ENCODE measurements around the gene NAA35. TPM values are rescaled to one million over a fixed set of nuclear protein-coding genes. Genes with fewer than 3 reads are reported as not detected.
"Not testable (repeated sequence)": the region's sequence is repeated elsewhere in the genome, so short reads cannot be mapped to it uniquely, and the experiment has no call there.

The NAA35 gene
- total RNA-seq (2014; rRNA removed; shearing (Covaris generic)) = 11.6 and 13.6 TPM in 2 replicates

DNA sequence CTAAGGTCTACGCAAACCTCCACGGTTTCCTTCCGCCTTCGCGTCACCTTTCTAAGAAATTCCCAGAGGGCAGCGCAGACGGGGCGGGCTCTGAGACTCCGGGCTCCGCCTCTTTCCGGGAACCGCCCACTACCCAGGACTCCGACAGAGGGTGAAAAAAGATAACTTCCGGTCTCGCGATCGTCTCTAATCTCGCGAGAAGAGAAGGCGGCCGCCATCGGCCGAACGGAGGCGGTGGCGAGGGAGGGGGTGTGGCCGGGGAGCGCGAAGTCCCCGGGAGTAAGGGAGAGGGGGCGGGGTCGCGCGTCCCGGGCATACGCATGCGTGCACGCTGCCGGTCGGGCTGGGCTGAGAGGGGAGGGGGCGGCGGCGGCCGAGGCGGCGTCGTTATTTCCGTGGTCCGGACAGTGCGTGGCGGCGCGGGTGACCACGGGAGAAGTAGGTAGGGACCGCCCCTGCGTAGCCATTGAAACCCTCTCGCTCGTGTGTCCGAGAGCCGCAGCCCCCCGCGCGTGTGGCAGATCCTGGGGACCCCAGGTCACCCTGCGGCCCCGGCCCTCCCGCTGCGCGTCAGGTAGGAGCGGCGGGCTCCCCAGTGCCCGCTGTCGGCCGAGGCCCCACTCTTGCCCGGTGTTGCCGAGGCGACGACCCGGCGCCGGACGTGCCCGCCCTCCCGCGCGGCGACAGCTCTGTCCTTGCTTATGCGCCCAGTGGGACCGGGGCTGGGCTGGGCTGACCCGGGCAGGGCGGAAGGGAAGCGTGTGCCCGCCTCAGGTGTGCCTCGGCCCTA is at the start of gene NAA35:
Gene NAA35, plus strand, starts transcription at position 315 of the 790 bp plus-strand sequence. CDS start 1,014 bp downstream, outside the sequence.
- peak; percentile 95 for DNase-seq (ENCODE audit: low read depth)

DNA sequence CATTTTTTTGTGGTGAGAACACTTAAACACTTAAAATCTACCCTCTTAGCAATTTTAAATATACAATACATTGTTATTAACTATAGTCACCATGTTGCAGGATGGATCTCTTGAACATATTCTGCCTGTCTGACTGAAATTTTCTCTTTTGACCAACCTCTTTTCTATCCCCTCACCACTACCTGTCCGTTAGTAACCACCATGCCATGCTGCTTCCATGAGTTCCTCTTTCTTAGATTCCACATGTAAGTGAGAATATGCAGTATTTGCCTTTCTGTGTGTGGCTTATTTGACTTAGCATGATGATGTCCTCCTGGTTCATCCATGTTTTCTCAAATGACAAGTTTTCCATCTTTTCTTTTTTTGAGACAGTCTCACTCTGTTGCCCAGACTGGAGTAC is 48.5 kb upstream of the NAA35 start:
- no peak for DNase-seq (ENCODE audit: low read depth)

DNA sequence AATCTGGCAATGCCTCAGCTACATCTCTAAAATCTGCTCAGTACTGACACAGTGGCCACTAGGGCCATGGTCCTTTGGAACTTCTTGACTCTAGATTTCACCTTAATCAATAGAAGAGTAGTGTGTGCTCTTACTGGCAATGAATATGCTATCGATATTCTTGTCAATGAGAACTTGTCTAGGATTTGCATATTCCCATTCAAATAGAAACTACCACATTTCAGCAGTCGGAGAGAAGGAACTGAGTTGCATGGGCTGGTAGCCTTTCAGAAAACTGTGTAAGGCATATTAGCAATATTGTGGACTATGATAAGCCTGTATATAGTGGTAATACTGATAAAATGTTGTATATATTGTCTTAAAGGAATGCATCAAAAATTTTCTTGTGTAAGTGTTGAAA is 45.3 kb upstream of the NAA35 start:
- no peak for DNase-seq (ENCODE audit: low read depth)

DNA sequence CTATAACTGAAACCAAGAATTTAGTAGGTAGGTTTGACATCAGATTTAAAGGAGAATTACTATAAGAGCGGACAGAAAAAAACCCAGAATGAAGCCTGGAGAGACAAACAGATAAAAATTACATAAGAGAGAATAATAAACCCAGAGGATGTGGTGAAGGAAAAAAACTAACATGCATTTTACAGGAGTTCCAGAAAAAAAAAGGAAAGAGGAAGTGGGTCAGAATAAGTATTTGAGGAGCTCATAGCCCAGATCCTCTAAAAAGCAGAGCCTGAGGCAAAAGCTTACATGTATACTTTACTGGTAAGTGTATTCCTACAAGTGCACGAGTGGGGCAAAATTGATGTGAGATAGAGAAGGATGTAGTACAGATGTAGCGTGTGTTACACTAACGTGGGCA is 43.1 kb upstream of the NAA35 start:
- no peak for DNase-seq (ENCODE audit: low read depth)

DNA sequence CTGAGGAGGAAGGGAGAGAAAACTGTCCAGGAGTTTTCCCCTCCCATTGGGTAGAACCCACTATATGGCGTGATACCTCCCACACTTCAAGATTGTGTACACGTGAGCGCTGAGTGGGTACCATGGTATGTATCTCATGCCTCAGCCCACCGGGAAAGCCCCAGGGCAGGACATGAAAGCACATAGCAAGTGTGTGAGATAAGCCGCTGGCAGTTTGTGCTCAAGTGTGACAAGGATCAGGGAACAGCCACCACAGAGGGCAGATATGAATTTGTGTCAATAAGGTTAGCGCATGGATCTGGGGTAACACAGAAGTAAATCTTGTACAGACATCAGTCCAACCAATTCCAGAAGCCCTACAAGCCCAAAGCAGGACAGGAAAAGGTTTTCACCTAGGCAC is 42.6 kb upstream of the NAA35 start:
- DNase-seq (ENCODE audit: low read depth) = no peak

DNA sequence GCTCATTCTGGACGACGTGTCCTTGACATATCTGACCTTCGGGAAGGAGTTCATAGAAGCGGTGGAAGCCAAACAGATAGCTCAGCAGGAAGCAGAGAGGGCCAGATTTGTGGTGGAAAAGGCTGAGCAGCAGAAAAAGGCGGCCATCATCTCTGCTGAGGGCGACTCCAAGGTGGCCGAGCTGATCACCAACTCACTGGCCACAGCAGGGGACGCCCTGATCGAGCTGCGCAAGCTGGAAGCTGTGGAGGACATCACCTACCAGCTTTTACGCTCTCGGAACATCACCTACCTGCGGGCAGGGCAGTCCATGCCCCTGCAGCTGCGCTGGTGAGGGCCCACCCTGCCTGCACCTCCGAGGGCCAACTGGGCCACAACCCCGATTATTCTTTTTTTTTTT is 41.6 kb upstream of the NAA35 start:
- DNase-seq (ENCODE audit: low read depth) = no peak

DNA sequence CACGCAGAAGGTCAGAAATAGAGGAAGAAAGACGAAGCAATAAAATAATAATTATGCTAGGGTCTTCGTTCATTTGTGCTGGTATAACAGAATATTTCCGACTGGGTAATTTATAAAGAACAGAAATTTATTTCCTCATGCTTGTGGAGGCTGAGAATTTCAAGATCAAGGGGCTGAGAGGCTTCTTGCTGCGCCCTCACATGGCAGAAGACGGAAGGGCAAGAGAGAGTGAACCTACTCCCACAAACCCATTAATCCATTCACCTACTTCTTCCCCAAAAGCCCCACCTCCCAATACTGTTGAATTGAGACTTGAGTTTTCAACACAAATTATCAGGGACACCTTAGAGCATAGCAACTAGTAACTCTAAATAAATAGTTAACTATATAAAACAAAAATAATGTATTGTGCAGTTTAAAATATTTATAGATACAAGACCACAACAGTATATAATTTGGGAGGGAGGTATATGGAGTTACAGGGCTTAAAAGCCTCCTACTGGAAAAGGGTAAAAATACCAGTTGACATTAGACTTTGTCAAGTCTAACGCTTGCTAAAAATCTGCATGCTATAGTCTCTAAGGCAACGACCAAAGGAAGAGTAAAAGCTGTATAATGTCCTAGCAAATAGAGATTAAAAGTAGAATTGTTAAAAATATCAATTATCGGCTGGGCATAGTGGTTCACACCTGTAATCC is 40.3 kb upstream of the NAA35 start:
- DNase-seq (ENCODE audit: low read depth) = no peak

DNA sequence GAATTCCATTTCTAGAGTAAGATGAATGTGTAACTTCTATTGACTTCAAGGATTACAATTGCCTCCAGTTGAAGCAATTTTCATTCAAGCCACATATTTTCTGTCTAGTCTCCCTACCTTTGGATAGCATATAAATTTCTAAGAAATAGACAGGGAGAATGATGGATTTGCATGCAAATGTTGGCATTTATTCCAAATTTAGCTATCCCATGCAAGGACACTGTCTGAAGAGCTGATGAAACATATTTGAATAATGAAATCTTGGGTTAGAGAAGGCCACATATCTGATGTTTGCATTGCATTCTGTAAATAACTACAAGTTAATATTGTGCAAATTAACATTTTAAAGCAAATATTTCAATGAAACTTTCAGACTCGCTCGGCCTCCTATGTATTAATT is 36.0 kb upstream of the NAA35 start:
- no peak for DNase-seq (ENCODE audit: low read depth)

DNA sequence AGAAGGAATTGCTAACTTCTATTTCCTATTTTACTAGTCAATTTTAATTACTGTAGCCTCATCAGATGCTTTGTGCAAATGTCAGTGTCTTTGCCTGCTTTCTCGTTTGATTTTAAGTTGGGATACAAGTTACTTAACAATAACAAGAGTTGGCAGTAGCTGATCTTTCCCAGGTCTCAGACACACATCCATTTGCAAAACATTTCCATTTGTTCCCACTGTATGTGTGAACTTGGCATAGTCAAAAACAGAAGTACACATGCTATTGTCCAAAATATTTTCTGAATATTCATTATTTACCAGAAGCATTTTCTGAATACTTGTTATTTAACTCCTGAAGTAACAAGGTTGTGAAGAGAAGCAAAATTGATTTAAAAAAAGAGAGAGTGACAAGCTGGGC is 35.0 kb upstream of the NAA35 start:
- DNase-seq (ENCODE audit: low read depth) = no peak

DNA sequence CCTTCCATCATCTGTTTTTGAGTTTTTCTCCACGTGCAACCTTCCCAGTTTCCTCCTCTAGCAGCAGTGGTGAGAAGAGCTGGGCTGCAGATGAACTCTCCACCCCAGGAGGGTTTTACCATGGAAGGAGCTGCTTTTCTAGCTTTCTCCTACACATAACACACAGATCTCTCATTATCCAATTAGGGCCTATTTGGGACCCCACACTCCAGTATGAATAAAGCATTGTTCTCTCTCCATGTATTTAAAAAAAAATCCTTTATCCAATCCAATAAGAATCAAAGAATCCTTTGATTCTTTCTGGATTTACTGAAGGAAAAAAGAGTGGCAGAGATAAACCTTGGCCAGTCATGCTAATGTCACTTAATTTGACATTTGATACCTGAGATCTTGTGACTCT is 31.6 kb upstream of the NAA35 start:
- DNase-seq (ENCODE audit: low read depth) = peak; percentile 5

DNA sequence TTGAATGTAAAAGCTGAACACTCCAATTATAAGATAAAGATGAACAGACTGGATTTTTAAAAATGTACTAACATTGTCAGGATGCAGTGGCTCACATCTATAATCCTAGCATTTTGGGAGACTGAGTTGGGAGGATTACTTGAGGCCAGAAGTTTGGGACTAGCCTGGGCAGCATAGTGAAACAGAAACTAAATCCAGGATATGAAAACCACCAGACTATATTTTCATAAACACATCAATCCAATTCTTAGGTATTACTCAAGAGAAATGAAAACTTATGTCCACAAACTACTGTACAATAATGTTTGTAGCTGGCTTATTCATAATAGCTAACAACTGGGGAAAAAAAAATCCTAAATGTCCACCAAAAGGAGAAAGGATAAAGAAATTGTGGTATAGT is 26.8 kb upstream of the NAA35 start:
- no peak for DNase-seq (ENCODE audit: low read depth)

DNA sequence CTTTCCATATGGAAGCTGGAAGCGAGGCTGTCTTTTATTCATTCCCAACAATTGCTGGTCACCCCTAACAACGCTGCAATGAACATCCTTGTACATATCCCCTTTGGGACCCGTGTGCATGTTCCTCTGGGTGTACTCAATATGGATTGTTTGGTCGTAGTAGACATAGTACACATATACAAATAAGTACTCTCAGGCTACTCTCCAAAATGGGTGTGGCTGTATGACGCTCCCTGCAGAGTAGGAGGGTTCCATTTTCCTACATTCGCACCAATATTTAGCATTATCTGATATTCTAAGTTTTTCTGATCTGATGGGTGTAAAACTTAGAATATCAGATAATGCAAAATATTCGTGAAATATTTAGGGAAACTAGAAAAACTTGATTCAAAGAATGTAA is 23.2 kb upstream of the NAA35 start:
- DNase-seq (ENCODE audit: low read depth) = no peak

DNA sequence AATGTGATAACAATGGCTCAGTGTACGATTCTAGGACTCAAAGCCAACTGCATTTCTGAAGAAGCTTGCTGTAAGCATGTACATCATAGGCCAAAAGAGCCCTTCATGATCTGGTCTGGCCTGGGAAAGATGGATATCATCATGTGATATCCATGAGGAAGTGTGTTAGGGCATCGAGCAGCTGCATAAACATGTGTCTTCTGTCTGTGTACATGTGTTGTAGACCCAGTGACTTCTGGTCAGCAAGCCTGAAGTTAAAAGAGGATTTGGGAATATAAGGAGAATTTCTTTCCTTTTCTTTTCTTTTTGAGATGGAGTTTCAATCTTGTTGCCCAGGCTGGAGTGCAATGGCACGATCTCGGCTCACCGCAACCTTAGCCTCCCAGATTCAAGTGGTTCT is 15.5 kb upstream of the NAA35 start:
- DNase-seq (ENCODE audit: low read depth) = no peak

DNA sequence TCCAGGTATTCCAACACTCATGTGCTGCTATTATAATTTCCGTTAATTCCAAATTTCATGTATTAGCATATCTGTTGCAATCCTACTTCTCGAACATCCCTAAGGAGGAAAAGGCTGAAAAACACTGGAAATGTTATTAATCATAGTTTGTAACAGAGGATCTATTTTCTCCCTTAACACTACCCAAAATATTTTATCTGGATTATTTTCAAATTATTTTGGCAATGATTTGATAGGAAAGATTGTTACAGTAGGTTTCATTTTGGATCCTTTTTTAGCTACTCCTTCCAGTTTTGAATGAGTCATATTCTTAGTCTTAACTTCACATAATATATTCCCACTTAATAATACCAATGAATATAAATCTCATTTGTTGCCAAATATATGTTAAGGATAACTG is 13.9 kb upstream of the NAA35 start:
- DNase-seq (ENCODE audit: low read depth) = no peak

DNA sequence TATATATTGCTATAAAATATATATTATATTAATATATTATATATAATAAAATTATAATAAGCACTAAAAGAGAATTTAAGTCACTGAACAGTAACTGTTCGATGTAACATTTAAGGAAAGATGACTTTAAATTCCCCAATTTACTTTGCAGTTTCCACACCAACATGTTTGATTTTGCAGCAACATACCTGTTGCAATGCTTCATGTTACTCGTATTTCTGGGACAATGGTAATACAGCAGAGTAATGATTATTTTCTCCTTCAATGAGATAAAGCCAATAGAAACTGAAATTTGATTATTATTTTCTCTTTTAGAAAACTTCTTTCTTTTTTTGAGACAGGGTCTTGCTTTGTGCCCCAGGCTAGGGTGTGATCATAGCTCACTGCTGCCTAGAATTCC is 9.5 kb upstream of the NAA35 start:
- DNase-seq (ENCODE audit: low read depth) = no peak

DNA sequence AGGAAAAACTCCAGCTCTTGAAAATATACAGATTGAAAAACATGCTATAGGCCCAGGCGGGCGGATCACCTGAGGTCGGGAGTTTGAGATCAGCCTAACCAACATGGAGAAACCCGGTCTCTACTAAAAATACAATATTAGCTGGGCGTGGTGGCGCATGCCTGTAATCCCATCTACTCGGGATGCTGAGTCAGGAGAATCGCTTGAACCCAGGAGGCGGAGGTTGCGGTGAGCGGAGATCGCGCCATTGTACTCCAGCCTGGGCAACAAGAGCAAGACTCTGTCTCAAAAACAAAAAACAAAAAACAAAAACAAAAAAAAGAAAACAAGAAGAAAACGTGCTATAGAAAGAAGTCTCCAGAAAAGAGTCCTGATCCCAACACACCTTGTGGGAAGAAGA is 5.0 kb upstream of the NAA35 start:
- not testable (repeated sequence) for DNase-seq (ENCODE audit: low read depth)

DNA sequence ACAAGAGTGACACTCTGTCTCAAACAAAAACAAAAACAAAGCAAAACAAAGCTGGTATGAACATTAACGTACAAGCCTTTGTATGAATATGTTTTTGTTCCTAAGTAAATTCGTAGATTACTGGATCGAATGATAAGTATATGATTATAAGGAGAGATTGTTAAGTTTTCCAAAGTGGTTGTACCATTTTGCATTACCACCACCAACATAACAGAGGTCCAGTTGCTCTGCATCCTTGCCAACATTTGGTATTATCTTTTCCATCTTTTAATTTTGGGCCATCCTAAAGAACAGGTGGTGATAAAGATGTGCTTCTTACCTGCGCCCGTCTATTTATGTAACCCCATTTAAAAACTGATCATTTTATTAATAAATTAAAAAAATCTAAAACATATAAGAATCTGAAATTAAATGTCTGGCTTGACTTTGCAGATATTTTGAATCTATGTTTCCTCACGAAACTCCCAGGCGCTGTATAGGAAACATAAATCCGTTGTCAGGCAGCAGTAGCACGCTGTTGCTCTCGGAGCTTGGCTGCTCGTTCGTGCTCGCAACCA is 593 bp upstream of the NAA35 start:
- no peak for DNase-seq (ENCODE audit: low read depth)

DNA sequence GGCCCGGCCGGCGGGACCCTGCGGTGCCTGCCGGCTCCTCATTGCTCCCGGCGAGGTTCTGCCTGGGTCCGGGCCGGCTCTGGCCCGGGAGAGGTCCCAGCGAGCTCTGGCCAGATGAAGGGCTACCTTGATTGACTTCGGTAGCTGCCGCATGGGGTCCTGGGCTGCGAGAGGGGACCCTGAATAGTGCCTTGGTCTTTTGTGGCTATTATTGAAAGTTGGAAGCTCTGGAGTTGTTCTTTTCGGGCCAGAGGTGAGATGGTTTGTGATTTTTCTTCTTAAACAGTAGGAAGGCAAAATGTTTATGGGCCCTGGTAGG is 635 bp downstream of the NAA35 start:
- no peak for DNase-seq (ENCODE audit: low read depth)

DNA sequence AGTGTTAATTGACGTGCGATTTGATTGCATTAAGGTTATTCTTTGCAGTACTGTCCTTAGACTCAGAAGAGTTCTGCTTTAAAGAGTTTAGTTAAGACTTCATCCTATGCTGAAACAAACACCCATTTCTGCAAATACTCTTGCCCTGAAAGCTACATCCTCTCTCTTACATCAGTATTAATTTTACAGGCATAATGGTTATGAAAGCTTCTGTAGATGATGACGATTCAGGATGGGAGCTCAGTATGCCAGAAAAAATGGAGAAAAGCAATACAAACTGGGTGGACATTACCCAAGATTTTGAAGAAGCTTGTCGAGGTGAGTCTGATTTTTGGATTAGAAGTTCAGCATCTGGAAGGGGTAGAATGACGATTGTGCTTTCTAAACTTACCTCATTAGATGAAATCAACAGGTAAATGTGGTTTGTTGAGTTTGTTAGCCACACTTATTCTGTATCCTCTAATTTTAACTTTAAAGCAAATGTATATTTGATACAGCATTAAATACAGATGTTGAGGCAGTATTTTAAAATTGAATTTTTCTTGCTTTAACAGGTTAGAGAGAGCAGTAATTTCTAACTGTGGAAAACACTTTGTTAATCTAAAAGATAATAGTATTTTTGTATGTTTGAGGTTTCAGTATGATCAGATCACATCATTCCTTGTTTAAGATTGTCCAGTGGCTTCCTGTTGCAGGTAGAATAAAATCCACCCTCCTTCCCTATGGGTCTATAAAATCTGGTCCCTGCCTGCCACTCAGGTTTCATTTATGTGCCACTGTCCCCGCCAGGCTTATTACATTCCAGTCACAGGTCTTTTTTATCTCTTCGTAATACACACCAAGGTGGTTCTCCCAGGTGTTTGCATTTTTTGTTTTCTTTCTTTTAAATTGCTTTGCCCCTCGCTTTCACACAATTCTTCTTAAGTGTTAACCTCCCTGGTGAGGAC is 1.3 kb downstream of the NAA35 start:
- no peak for DNase-seq (ENCODE audit: low read depth)

DNA sequence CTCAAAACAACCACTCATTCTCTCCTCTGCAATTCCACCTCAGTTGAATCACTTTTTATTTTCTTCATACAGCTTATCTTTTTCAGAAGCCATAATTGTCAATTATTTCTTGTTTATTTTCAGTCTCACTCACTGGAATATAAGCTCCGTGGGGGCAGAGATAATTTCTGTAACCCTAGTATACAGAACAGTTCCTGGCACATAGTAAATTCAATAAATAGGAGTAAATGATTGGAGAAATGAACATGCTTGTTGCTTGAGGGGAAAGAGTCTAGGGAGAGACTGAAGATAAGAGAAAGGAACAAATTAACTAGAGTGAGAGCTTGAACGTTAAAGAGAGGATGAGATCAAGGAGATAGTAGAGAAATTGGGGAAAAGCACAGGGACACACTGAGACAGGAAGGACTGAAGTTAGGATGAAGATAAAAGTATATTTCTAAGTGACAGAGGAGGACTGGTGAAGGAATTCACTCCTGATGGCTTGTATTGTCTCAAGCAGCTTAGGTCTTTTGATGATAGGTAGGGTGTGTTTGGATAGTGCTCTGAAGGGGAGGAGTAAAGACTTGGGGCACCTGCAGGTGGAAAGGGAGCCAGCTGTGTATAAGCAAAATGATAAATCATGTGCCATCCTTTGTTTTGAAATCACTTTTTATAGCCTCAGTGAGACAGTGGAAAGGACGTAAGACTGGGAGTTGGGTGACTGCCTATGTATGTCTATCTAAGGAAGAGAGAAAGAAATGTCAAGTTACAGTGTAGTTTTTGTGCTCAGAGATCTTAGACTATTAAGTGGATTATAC is 2.2 kb downstream of the NAA35 start:
- no peak for DNase-seq (ENCODE audit: low read depth)

DNA sequence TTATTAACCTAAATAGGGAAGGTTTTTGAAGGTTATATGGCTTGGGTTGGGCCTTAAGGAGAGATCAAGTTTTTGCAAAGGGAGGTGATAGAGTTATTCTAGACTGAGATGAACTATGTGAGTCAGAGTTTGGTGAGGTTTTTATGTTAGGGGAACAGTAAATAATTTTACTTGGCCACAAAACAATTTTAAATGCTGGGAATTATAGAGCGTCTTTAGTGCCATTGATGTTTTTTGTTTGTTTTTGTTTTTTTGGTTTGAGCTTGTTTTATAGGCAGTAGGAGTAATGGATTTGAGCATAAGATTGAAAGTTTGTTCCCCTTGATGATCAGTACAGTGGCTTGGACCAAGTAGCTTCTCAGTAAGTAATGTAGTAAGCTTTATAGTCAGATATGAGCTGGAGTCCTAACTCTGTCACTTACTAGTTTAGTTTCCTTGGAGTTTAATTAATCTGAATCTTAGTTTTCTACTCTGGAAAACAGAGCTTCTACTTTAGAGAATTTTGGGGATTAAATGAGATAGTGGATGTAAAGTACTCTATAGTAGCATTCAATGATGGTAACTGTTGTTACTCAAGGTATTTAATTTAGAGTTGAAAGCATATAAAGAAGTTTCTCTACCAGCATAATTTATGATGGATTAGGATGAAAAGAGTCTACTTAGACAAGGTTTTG is 2.9 kb downstream of the NAA35 start:
- no peak for DNase-seq (ENCODE audit: low read depth)
